GM19193 (cell line): ENCODE measurements around the gene BCAS1.

Source experiments
- POLR2A ChIP-seq: IDR thresholded peaks from 4 replicates; pipeline ENCODE4 v1.6.1; 2011; ENCODE audit not compliant: insufficient read depth, insufficient read length; ENCODE audit errors: extremely low read depth

The BCAS1 gene

DNA sequence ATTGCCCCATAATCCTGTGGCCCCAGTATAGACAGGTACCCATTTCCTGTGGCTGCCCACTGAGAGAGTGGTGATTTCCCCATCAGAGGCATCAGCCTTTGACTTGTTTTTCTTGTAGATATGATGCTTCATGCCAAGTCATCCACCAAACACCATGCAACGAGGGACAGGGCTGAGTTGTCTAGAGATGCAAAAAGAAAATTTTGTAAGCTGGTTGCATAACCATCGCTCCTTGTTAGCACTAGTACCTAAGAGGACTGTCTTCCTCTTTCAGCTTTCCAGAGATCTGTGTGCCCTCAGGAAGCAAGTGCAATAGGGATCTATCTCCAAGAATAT is 166.8 kb downstream of the BCAS1 start:
- TF ChIP-seq POLR2A: no peak

DNA sequence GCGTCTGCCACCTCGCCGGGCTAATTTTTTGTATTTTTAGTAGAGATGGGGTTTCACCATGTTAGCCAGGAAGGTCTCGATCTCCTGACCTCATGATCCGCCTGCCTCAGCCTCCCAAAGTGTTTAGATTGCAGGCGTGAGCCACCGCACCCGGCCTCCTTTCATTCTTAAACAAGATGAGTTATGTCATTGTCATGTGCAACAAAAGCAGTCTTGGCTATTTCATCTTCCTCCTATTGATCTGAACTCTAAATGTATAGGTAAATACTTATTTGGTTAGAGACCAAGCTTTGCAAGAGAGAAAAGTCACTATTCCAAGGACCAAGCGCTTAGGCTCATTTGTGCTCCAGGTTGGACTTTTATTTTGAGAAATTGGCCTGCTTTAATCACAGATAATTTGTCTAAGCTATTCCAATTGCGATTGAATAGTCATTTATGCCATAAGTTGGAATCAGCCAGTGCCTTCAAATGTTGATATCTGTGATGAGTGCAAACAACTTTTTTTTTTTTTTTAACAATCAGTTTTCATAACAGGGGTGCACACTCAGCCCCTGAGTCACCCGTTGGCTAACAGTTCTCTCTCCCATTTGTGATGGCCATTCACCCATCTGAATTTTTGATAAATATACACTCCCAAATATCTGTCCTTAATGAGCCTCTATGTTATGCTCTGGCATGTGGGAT is 167.3 kb downstream of the BCAS1 start:
- no peak for TF ChIP-seq POLR2A

DNA sequence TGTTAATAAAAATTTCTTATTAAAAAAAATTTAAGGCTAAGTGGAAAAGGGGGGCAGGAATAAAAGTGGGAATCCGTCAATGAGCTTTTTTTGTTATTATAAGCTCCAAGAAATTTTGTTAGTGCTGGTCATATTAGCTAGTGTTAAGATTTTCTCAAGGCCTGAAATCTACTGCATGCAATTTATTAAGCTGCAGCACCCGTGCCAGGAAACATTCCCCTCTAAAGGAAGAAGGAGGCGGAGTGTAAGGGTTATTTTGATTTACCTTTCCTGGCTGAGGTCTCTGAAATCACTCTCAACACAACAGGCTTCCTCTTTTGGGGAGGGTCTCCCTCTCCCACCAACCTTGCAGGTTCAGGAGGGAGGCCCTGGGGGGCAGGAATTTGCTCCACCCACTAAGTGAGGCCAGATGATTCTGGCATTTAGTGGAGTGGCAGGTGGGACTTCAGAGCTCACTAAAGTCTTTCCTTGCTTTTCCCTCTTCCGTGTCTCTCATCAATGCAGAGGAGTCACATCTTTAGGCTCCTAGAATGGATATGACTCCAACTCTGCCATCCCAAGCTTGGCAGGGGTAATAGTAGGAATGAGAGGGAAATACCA is 168.8 kb downstream of the BCAS1 start:
- TF ChIP-seq POLR2A: no peak

DNA sequence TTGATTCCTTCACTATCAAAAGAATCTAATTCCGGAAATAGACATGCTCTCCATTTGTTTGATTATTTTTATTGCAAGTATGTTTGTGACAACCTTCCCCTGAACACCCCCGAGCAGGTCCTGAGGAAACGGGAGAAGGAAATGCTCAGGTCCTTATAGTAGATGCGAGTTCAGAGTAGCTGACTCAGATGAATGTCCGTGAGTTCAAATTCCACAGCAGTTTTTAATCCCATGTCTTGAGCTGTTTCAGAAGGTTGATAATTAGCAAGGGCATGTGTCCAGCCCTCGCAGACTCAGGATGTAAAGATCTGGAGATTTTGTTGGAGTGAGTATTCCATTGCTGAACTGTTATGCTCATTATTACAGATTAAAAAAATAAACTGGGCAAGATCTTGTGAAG is 169.3 kb downstream of the BCAS1 start:
- no peak for TF ChIP-seq POLR2A

DNA sequence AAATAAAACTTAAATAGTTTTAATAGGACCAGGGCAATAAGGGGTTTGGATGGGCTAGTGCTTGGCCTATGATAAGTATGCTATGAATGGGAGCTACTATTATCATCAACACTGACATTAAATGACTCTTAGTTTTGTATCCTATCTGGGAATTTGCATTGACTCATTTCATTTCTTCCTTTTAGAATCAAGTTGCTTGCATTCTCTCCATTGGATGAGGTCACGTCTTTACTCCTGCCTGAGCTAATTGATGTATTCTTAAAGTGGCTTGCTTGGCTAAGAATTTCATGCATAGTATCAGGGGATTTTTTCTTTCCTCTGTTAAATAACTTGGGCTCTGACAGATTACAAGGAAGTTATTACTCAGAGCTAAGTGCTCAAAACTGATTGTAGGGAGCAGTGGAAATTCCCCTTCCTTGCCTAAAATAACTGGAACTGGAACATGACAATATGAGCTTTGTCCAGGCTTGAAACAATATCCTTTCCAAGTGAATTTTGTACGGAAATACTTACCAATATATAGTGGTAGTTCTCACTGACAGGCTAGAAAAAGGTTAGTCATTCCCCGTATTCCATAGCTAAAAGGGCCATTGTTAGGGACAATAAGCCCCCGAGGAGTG is 169.9 kb downstream of the BCAS1 start:
- no peak for TF ChIP-seq POLR2A

DNA sequence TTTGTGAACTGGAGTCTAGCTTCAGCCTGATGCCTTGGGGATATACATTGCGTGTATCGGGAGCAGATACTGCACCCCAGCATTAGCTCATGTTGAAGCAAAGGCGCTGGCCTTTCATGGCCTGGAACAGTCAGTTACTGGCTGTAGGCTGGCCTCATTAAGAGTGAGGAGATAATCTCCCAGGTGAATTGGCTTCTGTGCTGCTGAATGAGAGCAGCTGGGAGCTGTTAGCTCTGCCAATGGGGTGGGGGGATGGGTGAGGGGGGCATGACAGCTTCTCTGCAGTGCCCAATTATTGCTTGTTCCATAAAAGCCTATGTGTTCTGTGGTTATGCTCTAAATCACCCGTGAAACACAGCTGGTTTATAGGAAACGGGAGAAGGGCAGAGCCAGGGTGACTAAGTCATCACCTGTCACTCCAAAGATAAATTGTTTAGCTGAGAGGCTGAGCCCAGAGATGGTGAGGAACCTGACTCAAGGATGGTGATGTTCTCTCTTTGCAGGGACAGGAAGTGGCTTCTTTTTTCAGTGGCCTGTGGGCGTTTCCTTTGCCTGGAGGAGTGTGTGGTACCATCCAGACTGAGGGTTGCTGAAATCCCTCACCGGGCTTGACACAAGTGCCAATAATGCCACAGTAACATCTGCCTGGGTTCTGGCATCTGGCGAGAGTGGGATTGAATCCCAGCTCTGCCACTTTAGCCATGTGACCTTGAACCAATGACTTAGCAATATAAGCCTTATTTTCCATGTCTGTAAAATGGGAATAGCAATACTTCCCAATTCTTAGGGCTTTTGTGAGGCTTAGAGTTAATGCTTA is 170.8 kb downstream of the BCAS1 start:
- TF ChIP-seq POLR2A: peak; percentile 15

DNA sequence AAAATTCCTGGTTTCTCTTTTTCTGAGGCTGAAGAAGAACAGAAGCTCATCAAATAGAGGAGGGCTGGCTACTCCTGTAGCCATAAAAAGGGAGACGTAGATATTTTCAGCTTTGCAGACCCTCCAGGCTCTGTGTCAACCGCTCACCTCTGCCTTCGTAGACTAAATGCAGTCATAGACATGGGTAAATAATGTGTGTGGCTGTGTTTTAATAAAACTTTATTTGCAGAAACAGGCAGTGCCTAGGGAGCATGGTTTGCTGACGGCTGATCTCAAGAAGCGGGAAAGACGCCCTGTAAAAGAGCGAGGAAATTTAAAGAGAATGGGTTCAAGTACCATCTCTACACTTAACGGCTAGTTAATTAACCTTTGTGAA is 171.8 kb downstream of the BCAS1 start:
- TF ChIP-seq POLR2A: no peak

DNA sequence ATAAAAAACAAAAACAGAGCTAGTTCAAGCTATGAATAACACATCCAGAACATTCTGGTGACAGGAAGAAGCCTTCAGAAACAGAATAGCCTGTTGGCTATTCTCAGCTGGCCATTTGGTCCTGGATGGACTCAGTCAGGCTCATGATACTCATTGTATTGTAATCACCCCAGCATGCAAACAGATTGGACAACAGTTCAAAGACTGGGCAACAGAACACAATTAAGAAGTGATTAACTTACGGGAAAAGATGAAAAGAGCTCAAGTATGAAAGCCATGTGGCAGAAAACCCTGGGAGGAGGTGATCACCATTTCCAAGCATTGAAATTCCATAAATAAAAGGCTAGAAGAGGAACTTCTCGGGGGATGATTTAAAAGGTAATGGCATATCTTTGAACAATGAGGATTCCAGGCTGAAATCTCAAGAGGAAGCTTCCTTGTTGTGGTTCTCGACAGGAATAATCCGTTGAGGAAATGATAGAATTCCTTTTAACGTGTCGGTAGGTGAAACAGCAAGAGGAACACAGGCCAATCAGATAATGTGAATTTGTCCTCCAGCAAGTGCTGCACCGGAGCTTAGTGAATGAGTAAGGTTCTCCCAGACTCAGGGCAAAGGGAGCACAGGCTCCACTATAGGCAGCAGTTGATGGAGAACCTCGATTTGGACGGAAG is 172.4 kb downstream of the BCAS1 start:
- TF ChIP-seq POLR2A: no peak

DNA sequence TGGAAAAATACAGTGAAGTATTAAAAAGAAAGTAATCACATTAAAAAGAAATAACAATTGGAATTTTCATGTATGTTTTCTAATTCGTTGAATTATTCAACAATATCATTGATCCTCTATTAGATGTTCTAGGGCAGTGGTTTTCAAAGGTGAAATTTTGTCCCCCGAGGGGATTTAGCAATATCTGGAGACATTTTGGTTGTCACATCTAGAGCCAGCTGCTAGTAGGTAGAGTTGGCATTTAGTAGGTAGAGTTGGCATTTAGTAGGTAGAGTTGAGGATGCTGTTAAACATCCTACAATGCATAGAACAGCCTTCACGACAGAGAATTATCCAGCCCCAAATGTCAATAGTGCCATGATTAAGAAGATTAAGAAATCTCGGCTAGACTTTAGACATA is 173.7 kb downstream of the BCAS1 start:
- no peak for TF ChIP-seq POLR2A

DNA sequence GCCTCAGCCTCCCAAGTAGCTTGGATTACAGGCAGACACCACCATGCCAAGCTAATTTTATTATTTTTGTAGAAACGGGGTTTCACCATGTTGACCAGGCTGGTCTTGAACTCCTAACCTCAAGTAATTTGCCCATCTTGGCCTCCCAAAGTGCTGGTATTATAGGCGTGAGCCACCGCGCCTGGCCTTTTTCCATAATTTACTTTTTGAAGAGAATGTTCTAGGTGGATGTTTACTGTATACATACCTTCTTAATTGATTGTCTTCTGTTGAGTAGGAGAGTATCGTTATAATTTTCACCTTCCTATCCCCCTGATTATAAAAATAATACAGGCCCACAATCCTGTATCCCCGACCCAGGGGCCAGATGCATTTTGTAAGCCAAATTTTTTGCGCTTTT is 174.4 kb downstream of the BCAS1 start:
- TF ChIP-seq POLR2A: no peak

DNA sequence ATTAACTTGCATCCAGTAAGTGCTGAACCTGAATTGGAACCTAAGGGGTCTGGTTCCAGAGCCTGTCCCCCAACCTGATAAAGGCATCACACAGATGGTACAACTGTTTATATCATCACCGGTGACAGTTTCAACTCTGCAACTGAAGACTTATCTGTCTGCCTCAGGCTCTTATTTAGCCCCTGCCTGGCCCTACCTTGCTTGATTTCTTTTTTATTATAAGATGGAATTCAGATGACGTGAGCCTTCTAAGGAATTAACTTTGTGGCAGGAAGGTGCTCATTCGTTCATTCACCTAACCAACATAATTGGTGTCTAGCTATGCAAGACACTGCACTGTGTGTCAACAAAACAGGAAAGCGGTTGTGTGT is 175.0 kb downstream of the BCAS1 start:
- no peak for TF ChIP-seq POLR2A

DNA sequence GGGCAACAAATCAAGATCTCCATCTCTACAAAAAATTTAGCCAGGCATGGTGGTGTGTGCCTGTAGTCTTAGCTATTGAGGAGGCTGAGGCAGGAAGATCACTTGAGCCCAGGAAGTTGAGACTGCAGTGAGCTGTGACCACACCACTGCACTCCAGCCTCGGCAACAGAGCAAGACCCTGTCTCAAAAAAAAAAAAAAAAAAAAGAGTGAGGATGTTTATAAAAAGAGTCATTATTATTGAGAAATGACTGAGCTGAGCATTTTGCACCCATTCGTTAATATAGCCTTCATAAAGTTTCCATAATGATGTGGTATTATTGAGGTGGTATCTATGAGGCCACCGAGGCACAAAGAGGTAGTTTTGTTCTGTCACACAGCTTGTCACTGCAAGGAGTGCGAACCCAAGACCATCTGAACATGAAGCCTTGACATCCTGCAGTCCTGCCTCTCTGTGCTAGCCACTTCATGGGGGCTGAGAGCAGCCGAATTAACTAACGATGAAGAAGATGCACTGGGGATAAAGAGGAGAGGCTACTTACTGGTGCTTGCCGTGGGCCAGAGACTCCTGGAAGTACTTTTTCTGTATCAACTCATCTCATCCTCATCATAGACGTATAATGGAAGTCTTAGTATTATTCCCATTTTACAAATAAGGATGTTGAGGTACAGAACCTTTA is 175.5 kb downstream of the BCAS1 start:
- TF ChIP-seq POLR2A: no peak
